ENCODE data around the gene GALNT14.

- no peak for TF ChIP-seq CTCF (IDR thresholded peaks at IDR 0.05; ENCODE audit: low read length)
- TF ChIP-seq EZH2 (optimal IDR thresholded peaks at IDR 0.05; ENCODE audit: low read depth, low read length), result no peak
- no peak for TF ChIP-seq EZH2phosphoT487 (IDR thresholded peaks at IDR 0.05; ENCODE audit: low read length)
Observed at GRCh38 chr2:31136732-31137131, 1.5 kb downstream of the GALNT14 start.
